Endothelial cell of umbilical vein (primary cell): ENCODE results near the gene TPK1. TPM values are rescaled to one million over a fixed set of nuclear protein-coding genes. Genes with fewer than 3 reads are reported as not detected.

Experiments used
- BruUV-seq: library from RNA; stranded (reverse); fragments of 400-500 nt; replicated peaks from 2 replicates; lab custom pipeline; 2021; lab: Mats Ljungman, UMichigan
- CTCF ChIA-PET: fragments of 300-600, 350-600 bp; sonication (Branson Sonifier 250); formaldehyde crosslinking; loops from one replicate; lab custom pipeline; 2021; ENCODE audit warnings: antibody characterized with exemption, inconsistent platforms; lab: Charles Lee
- POLR2A ChIA-PET: fragments of 300-600, 350-600 bp; sonication (Branson Sonifier 250); formaldehyde crosslinking; loops from one replicate; lab custom pipeline; 2021; ENCODE audit warnings: antibody characterized with exemption, inconsistent platforms; lab: Charles Lee
- DNase-seq: peaks from one replicate; pipeline ENCODE4 v3.0.0-alpha.2; 2011; ENCODE audit warnings: low read depth, low spot score
- FAIRE-seq: peaks from 2 replicates; lab custom pipeline; 2011; peaks lifted over from hg19 to GRCh38; lab: Jason Lieb, UNC
- H2AFZ ChIP-seq: 2 replicates; pipeline ENCODE4 v1.6.0; 2012; ENCODE audit warnings: low read depth, low read length, control low read depth, inconsistent platforms
- H3K27ac ChIP-seq: 2 replicates; pipeline ENCODE4 v1.5.1; 2011; ENCODE audit warnings: low read depth, mild to moderate bottlenecking, control low read depth, low read length, moderate library complexity; ENCODE audit not compliant: insufficient read depth
- H3K27me3 ChIP-seq, 2 experiments: 2 replicates each; pipeline versions ENCODE4 v1.6.0 to v1.6.1; 2011; ENCODE audit warnings: low read length in 2 of 2, mixed read lengths in 1 of 2; ENCODE audit not compliant: control insufficient read depth in 2 of 2, insufficient read depth in 2 of 2
- H3K36me3 ChIP-seq, 2 experiments: 2 replicates in 1 of 2; 3 replicates in 1 of 2; pipeline ENCODE4 v1.5.1; 2011; ENCODE audit warnings: low read length in 2 of 2, mild to moderate bottlenecking in 1 of 2, moderate library complexity in 1 of 2; ENCODE audit not compliant: control insufficient read depth in 2 of 2, insufficient read depth in 2 of 2; ENCODE audit errors: extremely low read depth in 1 of 2
- H3K4me1 ChIP-seq: 3 replicates; pipeline ENCODE4 v1.5.1; 2011; ENCODE audit warnings: mild to moderate bottlenecking, low read length; ENCODE audit not compliant: control insufficient read depth, insufficient read depth; ENCODE audit errors: extremely low read depth
- H3K4me2 ChIP-seq: 2 replicates; pipeline ENCODE4 v1.6.1; 2011; ENCODE audit warnings: low read length, control low read depth, mixed read lengths; ENCODE audit not compliant: insufficient read depth
- H3K4me3 ChIP-seq, 3 experiments: fragments of 200-600 bp in 1 of 3; sonication (generic), shearing (Covaris generic) in 1 of 3; replicated peaks in 1 of 3; 2 replicates each; pipeline ENCODE4 v1.5.1; 2011 to 2016; ENCODE audit warnings: control low read depth in 3 of 3, low read length in 3 of 3, mild to moderate bottlenecking in 2 of 3, inconsistent platforms in 1 of 3, low read depth in 1 of 3, moderate library complexity in 1 of 3; ENCODE audit not compliant: insufficient read depth in 1 of 3
- H3K79me2 ChIP-seq: 2 replicates; pipeline ENCODE4 v1.6.0; 2012; ENCODE audit warnings: low read length, inconsistent platforms; ENCODE audit not compliant: control insufficient read depth, insufficient read depth
- H3K9ac ChIP-seq: replicated peaks from 2 replicates; pipeline ENCODE3; 2011; ENCODE audit warnings: low read length, control low read depth; ENCODE audit not compliant: insufficient read depth; ENCODE audit errors: extremely low read depth
- H3K9me1 ChIP-seq: replicated peaks from 3 replicates; pipeline ENCODE4 v1.6.0; 2011; ENCODE audit warnings: mild to moderate bottlenecking, low read length; ENCODE audit not compliant: control insufficient read depth, insufficient read depth; ENCODE audit errors: extremely low read depth
- H3K9me3 ChIP-seq: replicated peaks from 2 replicates; pipeline ENCODE4 v1.5.1; 2012; ENCODE audit warnings: low read length, inconsistent platforms; ENCODE audit not compliant: control insufficient read depth, insufficient read depth
- H4K20me1 ChIP-seq: replicated peaks from 2 replicates; pipeline ENCODE3; 2011; ENCODE audit warnings: mild to moderate bottlenecking, low read length; ENCODE audit not compliant: control insufficient read depth, insufficient read depth; ENCODE audit errors: extremely low read depth
- CTCF ChIP-seq, 2 donors: IDR thresholded peaks; 1 replicate in 1 of 2; 2 replicates in 1 of 2; pipeline ENCODE4 v1.5.1; 2011; ENCODE audit warnings: low read length in 2 of 2, mild to moderate bottlenecking in 2 of 2, moderate library complexity in 2 of 2, control low read depth in 1 of 2, inconsistent platforms in 1 of 2, low read depth in 1 of 2; ENCODE audit not compliant: insufficient read depth in 1 of 2; ENCODE audit errors: extremely low read depth in 1 of 2
- EZH2 ChIP-seq: IDR thresholded peaks from 2 replicates; pipeline ENCODE4 v1.6.1; 2012; ENCODE audit warnings: borderline replicate concordance, low read depth, mild to moderate bottlenecking, moderate library complexity, low read length, inconsistent platforms; ENCODE audit not compliant: severe bottlenecking
- FOS ChIP-seq: IDR thresholded peaks from 2 replicates; pipeline ENCODE4 v1.6.1; 2011; ENCODE audit warnings: mild to moderate bottlenecking, low read length, moderate library complexity, borderline replicate concordance; ENCODE audit not compliant: insufficient read depth
- GATA2 ChIP-seq: IDR thresholded peaks from 2 replicates; pipeline ENCODE4 v1.7.0; 2011; ENCODE audit warnings: low read depth, mild to moderate bottlenecking, moderate library complexity, mixed read lengths, low read length; ENCODE audit not compliant: insufficient read length, insufficient read depth
- JUN ChIP-seq: IDR thresholded peaks from 2 replicates; pipeline ENCODE4 v1.6.1; 2011; ENCODE audit warnings: borderline replicate concordance, low read depth; ENCODE audit not compliant: insufficient read length, insufficient read depth
- MAX ChIP-seq: IDR thresholded peaks from 2 replicates; pipeline ENCODE4 v1.6.1; 2011; ENCODE audit not compliant: insufficient read depth, insufficient read length
- MYC ChIP-seq: IDR thresholded peaks from one replicate; pipeline ENCODE4 v1.6.1; 2011; ENCODE audit warnings: mild to moderate bottlenecking, low read depth, low read length
- POLR2A ChIP-seq: IDR thresholded peaks from 2 replicates; pipeline ENCODE4 v1.6.1; 2012; ENCODE audit warnings: low read depth, mild to moderate bottlenecking, control low read depth, low read length
- POLR2AphosphoS5 ChIP-seq: IDR thresholded peaks from 2 replicates; pipeline ENCODE4 v1.6.1; 2012; ENCODE audit warnings: low read depth, mild to moderate bottlenecking, control low read depth, low read length, moderate library complexity; ENCODE audit not compliant: insufficient read depth
- dilution Hi-C: fragments of 300-500 bp; cut with MboI; formaldehyde crosslinking; loops from one replicate; pipeline ENCODE4 v1.15.0; 2019; ENCODE audit warnings: low sequenced_read_pairs; ENCODE audit not compliant: extremely low pct_ligation_motif_present
- intact Hi-C: fragments of 100-400 bp; cut with micrococcal nuclease; formaldehyde crosslinking; loops from one replicate; pipeline ENCODE4 v1.10.0; 2022
- polyA plus RNA-seq, 4 experiments: library from polyadenylated mRNA; depleted of rRNA in 3 of 4; stranded (reverse) in 3 of 4; unstranded in 1 of 4; fragments of >200 nt; gene quantifications; 2 replicates each; pipeline versions ENCODE4 v1.2.1 to v1.2.3, GENCODE V29; 2011 to 2012; ENCODE audit warnings: missing spikeins in 1 of 4
- total RNA-seq: library from RNA; stranded (reverse); gene quantifications from 2 replicates; pipeline ENCODE4 v1.2.3, GENCODE V29; 2021

The TPK1 gene
- total and polyA plus RNA-seq, 2 donors (not counting 3 experiments of a cell fraction or from before 2014, with no cell fraction given): 7.5 to 9.3 TPM

GRCh38 chr7:144500225-144500624 is 335.6 kb downstream of the TPK1 start:
- no peaks in the 10 kb centered on the region for H3K36me3 ChIP-seq
- BruUV-seq: no TSS peak
- H3K27me3 ChIP-seq: no peaks in the 10 kb centered on the region
- H3K4me2 ChIP-seq: no peak overlapping the region
- H3K9me1 ChIP-seq: no peaks in the 10 kb centered on the region
- CTCF ChIA-PET: interaction anchor here (1.3 kb wide), 1 partner anchor 20 kb away, joined by 3 read pairs; no protein-coding TSS in a partner anchor
- DNase-seq: no peak
- POLR2A ChIA-PET: no interaction called here
- H2AFZ ChIP-seq: no peak overlapping the region
- H3K4me1 ChIP-seq: no peaks in the 10 kb centered on the region
- no peaks in the 10 kb centered on the region for H3K79me2 ChIP-seq
- no peak overlapping the region for H3K4me3 ChIP-seq
- no peaks in the 10 kb centered on the region for H4K20me1 ChIP-seq
- intact Hi-C loops (no loop called here), dilution Hi-C loops (no loop called here)
- no peak overlapping the region for H3K27ac ChIP-seq
- FAIRE-seq: no peak
- H3K9me3 ChIP-seq: no peaks in the 10 kb centered on the region
- H3K9ac ChIP-seq: no peak overlapping the region
- no peak for TF ChIP-seq POLR2AphosphoS5
- TF ChIP-seq GATA2: no peak
- TF ChIP-seq FOS: no peak
- no peak for TF ChIP-seq CTCF (IDR thresholded peaks at IDR 0.05; ENCODE audit: extremely low read depth in 1 of 2, insufficient read depth in 1 of 2, low read depth in 1 of 2, low read length in 2 of 2)
- no peak for TF ChIP-seq MAX
- TF ChIP-seq MYC: no peak
- TF ChIP-seq EZH2: no peak
- TF ChIP-seq POLR2A: no peak
- TF ChIP-seq JUN: no peak
